Activated CD4-positive, alpha-beta T cell treated with anti-CD3 and anti-CD28 coated beads for 24 hours (primary cell): Measurements from ENCODE around the gene MROH7.

Experiments used
- DNase-seq, 2 donors: peaks; one replicate each; pipeline ENCODE4 v3.0.0-alpha.2; 2020; ENCODE audit warnings: low read depth in 2 of 2

Gene MROH7

DNA sequence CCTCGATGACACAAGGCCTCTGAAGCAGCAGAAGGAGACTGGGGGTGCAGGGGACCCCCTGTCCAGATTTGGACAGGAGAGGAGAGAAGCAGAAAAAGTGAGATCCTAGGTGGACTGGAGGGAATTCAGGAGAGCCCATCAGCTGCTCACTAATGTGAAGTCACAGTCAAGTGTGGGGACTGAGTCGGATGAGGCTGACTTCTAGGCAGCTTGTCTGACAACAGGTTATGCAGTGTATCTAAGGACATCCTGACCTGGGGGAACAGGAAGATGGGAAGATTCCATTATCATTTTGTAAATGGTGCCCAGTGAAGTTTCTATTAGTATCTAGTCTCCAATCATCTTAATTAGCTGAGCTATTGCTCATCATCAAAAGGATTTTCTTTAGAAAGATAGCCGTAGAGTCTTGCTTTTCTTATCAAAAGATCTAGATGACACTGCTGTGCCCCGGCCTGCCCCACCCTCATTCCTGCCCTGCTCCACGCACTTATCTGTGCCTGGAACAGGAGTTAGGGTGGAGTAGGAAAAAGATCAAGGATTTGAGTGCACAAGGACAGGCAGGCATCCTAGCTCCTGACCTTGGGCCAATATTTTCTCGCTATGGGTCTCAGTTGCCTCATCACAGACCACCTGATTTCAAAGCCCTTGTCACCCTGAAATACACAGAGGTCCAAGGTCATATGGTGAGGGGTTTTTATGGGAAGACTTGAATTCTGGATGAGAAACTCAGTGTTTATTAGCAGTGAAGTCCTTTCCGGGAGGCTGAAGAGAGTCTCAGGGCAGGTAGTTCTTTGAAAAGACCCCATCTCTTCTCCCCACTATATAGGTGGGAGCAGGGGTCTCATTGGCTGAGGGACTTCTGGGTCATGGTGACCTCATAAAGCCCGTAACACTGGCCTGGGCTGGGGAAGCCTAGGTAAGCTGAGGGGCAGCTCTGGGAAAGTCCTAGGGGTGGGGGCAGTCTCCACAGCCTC is at the start of gene MROH7:
Gene MROH7 (plus strand): TSS at position 924 of the 974 bp plus-strand sequence. CDS start 11,141 bp downstream, outside the sequence.
- DNase-seq = no peak

DNA sequence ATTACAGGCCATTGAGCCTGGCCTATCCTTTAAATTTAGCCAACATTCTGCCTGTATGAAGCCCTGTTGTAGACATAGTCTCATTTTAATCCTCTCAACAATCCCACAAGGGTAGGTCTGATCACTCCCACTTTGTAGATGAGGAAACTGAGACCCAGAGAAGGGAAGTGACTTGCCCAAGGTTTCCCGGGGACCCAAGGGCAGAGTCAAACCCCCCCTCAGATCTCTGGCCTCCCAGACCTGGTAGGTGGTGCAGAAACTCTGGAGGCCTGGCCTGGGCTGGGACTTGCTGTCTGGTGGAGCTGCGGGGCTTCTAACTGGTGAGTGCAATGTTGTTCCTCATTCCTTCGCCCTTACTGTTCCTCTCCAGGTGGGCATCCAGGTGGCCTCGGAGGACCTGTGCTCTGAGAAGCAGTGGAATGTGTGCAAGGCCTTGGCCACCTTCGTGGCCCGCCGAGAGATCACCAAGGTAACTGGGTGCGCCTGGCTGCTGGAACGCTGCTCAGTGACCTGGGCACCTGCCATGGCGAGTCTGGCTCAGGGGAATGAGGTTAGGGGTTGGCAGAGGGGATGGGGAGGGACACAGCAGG is 47.9 kb upstream of the MROH7 start:
- no peak for DNase-seq

DNA sequence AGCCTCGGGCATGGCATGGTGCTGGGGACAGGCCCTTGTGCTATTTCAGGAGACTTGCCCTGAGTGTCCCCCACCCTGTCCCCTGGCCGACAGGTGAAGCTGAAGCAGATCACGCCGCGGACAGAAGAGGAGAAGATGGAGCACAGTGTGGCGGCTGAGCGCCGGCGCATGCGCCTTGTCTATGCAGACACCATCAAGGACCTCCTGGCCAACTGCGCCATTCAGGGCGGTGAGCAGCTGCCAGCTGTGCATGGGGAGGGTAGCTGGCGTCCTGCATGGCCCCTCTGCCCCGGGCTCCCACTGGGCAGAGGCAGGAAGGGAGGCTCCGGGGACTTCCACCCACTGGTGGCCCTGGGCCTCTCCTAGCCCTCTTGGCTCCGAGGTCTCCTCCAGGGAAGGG is 47.1 kb upstream of the MROH7 start:
- DNase-seq = no peak

DNA sequence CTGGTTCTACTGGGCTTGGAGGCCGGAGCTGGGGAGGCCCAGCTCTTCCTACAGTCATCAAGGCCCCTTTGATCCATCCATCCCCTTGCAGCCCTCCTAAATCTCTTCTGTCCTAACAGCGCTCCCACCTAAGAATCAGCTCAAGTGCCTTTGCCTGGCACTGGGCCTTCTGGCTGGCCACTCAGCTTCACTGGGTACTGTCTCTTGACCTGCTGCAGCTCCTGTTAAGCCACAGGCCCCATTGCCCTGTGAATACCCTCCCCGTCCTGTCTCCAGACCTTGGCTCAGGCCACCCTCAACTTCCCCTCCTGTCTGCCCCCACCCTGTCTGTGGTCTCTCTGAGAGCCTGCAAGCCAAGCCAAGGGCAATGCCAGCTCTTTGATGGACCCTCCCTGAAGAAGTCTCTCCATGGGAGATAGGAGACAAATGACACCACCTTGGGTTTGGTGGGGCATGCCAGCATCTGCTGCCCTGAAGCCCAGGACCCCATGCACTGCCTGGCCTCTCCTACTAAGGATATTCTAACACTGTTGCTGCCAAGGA is 45.6 kb upstream of the MROH7 start:
- DNase-seq = no peak

DNA sequence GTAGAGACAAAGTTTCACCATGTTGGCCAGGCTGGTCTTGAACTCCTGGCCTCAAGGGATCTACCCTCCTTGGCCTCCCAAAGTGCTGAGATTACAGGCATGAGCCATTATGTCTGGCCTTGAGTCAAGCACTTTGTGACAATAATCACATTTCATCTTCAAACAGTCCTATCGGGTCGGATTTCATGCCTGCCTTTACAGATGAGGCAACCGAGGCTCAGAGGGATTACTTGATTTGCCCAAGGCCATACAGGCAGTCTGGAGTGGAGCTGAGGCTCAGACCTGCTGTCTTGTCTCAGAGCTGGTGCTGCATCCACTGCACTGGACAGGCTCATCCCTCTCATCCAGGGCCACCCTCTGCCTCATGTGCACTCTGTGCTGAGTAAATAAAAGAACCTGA is 44.8 kb upstream of the MROH7 start:
- DNase-seq = no peak

DNA sequence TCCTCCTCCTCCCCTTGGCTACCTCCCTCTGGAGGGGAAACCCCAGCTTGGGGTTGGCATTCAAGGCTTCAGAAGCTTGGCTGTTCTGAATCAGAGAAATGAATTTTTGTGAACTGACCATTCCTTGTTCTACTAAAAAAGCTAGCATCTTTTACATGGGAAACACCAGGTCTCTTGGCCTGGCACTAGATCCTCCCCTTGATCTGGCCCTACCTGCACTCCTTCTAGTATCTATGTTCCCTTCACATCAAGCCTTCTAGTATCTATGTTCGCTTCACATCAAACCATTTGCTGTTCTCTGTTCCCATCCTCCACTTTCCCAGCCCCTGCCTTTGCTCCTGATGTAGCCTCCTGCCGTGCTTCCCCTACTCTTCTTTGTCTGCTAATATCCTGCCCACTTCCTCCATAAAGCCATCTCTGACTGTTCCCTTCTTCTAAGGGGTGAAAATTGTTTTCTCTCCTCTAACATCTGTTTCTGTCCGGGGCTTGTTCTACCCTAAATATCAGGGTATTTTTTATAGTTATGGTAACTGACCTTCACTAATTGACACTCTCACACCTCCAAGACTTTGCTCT is 44.0 kb upstream of the MROH7 start:
- no peak for DNase-seq

DNA sequence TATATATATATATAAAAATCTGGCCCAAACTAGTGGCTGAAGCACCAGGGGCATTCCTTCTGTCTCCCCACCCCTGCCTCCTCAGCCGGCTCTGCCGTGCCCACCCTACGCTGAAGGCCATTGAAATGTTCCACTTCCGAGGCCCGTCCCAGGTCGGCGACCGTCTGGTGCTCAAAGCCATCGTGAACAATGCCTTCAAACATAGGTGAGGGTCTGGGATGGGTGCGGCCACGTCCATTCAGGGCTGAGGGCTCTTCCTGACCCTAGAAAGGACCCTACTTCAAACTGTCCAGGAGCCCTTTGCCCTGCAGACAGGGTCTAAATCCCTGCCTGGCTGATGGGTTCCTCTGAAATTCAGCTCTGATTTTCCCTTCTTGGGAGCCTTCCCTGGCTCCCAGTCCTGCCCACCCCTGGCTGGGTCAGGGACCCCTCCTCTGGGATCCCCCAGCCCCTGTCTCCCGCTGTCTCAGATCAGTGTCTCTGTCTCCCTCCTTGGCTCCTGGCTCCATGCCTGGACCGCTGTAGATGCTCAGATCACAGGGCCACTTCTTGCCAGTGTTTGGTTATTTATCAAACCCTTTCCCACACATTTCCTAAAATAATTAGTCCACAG is 42.3 kb upstream of the MROH7 start:
- DNase-seq = no peak

DNA sequence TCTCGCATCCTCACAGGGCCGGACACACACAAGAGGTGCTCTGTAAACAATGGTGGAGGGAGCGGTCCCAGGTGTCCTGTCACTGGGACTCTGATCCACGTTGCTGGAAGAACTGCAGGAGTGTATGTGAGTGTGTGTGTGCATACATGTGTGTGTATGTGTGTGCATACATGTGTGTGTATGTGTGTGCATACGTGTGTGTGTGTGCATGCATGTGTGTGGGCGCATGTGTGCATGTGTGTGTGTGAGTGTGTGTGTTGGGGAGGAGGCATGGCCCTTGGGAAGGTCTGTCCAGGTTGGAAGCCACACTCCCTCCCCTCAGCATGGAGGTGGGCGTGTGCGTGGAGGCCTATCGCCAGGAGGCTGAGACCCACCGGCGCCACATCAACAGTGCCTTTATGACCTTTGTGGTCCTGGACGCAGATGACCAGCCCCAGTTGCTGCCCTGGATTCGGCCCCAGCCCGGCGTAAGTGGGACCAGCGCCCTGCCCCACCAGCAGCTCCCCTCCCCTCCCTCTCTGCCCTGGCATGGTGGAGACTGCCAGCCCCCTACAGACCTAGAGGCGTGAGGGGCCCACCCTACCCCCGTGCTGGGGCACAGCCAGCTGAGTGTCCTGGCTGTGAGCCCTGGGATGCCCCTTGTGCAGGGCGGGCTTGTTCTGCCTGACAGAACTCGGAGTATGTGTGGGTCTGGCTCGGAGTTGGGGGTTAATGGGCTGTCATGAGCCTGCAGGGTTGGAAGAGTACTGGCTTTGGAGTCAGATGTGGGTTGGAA is 40.5 kb upstream of the MROH7 start:
- no peak for DNase-seq

DNA sequence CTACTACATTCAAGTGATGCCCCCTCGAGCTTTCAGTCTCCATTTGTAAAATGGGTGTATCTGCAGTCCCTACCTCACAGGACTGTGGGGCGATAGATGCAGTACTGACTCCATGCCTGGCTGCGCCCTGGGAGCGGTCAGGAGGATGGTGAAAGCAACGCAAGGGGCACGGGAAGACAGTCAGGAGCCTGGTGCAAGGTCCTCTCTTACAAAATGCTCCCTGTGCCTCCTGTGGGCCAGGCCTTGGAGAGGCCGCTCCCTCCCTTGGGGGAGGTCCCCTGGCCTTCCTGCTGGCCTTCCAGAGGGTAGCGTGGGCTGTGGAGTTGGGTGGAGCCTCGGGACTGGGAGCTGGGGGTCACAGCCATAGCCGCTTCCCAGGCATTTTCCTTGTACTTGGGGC is 39.9 kb upstream of the MROH7 start:
- DNase-seq = no peak

DNA sequence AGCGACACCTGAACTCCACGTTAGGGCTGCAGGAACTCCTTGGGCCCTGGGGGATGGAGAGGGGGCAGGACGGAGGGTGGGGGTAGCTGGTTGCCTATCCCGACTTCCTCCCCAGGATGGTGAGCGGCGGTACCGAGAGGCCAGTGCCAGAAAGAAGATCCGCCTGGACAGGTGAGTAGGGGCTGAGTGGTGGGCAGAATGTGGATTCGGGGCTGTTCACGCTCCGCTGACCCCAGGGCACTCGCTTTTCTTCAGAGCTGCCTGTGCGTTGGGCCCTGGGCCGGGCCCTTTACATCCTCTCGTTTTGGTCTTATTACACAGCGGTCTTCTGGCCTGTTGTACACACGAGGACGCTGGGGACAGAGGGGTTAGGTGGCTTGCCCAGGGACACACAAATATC is 39.0 kb upstream of the MROH7 start:
- DNase-seq = no peak

DNA sequence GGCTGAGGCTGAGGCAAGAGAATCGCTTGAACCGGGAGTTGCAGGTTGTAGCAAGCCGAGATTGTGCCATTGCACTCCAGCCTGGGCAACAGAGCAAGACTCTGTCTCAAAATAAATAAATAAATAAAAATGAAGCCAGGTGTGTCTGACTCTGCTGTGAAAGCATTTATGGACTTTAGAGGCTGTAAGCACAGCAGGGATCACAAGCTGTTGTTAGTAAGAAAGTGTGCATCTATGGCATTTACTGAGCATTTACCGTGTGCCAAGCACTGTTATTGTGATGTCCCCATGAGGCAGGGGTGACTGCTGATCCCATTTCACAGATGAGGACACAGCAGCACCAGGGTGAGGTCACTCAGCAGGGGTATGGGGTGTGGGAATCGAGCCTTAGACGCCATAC is 38.3 kb upstream of the MROH7 start:
- no peak for DNase-seq

DNA sequence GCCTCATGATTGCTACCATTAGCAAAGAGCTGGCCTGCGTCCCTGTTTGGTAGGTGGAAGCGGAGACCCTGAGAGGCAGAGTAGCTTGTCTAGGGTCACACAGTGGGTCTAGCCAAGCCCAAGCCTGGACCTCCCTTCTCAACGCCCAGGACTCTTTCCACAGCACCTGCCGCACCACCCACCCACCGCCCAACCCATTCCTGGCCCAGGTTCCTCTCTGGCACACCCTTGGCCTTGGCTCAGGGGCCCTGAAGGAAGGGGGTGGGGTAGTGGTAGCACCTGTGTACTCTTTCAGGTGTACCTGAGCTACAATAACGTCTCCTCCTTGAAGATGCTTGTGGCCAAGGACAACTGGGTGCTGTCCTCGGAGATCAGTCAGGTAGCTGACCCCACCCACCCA is 37.5 kb upstream of the MROH7 start:
- DNase-seq = no peak

DNA sequence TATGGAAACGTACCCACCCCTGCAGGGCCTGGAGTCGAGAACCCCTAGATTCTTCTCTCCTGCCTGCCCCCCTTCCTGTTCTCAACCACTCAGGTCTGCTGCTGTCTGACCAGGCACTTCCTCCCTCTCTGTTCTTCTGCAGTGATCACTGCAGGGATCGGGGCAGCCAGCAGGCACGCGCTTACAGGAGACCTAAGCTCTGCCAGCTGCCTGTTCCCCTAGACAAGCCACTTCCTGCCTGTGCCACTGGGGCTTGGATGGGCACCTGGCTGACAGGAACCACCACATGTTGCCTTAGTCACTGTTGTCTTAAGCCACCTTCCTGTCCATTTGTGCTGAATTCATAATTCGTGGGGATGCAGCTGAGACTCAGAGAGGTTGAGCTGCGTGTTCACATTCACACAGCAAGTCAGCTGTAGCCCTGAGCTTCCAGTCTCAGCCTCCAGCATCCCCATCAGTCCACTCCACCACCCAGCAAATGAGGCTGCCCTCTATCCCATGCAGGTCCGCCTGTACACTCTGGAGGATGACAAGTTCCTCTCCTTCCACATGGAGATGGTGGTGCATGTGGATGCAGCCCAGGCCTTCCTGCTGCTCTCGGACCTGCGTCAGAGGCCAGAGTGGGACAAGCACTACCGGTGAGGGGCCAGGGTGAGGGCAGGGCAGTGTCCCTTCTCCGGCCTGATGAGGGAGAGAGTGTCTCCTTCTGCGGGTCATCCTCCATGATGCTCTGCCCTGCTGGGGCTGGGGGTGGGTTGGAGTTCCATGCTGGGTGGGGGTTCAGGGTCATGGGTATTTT is 36.8 kb upstream of the MROH7 start:
- peak in 1 of 2 donors; percentile 3 for DNase-seq

DNA sequence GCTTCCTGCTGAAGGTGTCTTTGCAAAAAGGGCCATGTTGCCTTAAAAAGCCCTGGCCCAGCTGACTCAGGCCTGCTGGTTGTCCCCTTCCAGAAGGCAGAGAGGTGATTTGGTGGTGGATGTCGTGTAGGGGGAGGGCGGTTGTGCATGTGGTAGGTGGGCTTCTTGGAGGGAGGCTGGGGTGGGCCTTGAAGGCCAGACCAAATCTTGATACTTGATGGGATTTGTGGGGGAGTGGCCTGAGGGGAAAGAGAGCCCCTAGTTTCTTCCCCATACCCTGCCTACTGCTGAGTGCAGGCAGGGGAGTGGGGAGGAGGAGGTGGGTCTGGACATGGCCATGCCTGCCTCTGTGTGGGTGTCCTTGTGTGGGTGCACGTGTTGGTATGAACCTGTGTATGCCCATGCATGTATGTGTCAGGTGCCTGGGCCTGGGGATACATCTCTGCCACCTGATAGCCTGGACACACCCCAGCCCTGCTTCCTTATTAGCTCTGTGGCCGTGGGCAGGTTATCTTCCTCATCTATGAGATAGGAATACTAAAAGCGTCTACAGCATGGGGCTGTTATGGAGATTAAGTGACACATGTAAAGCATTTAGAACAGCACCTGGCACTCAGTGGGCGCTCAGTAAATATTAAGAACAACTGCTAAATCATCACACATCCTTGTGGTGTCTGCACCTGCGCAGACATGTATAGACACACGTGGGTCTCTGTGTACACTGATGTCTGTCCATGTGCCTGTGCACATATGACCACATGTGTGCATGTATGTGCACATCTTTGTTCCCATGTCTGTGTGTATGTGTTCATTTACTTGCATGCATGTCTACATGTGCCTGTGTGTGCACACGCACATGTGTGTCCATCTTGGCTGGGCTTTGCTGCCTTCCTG is 35.2 kb upstream of the MROH7 start:
- no peak for DNase-seq

DNA sequence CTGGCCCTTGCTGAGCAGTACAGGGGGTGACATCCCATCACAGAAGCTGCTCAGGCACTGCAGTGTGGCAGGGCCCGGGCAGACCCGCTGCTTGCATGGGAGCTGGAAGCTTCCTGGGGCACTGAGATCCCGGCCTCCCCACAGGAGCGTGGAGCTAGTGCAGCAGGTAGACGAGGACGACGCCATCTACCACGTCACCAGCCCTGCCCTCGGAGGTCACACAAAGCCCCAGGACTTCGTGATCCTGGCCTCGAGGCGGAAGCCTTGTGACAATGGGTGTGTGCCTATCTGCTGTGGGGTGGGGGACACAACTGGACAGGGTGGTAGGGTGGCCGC is 34.6 kb upstream of the MROH7 start:
- DNase-seq = no peak

DNA sequence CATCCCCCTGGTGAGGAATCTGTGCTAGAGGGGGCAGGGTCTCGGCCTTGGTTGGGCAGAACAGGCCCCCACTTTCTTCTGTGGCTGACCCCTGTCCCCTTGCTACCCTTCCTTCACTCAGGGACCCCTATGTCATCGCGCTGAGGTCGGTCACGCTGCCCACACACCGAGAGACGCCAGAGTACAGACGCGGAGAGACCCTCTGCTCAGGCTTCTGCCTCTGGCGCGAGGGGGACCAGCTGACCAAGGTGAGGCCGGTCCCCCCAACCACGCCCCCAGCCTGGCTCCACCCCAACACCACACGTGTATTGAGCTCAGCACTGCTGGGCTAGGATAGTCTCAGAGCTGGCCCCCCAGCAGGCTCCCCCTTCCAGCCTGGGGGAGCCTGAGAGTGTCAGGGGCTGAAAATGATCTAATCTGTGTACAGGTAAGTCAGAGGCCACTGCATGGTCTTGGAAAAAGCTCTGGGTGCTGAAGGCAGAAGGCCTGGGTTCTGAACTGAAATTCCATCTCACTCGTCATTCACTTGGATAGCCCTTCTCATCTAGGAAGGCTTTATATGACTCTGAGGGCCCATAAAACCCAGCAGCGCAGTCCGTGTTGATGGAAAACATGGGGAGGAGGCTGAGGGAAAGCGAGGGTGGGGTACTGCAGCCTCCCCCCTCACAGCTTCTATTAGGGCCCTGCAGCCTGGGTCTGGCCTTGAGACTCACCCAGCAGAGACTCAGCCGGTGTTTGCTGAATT is 33.6 kb upstream of the MROH7 start:
- no peak for DNase-seq

DNA sequence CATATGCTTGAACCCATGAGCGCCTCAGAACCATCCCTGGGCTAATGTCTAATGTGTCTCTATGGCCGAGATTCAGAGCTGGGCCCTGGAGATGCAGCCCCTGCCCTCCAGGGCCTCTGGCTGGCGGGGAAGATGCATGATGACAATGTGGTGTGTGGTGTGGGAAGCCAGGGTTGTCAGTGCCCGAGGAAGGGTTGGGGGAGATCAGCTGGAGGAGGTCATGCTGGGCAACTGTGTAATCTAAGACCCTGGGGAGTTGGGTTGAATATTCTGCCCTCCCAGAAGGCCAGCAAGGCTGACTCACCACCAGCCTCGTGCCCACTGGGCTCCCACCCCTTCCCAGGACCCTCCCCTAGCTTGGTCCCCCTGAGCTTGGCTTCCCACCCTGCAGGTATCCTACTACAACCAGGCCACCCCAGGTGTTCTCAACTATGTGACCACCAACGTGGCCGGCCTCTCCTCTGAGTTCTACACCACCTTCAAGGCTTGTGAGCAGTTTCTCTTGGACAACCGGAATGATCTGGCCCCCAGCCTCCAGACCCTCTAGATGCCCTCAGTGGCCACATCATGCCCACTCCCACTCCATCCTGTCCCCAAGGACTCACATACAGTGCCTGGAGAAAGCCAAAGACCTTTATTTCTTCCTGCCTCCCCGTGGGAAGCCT is 32.9 kb upstream of the MROH7 start:
- DNase-seq = no peak

DNA sequence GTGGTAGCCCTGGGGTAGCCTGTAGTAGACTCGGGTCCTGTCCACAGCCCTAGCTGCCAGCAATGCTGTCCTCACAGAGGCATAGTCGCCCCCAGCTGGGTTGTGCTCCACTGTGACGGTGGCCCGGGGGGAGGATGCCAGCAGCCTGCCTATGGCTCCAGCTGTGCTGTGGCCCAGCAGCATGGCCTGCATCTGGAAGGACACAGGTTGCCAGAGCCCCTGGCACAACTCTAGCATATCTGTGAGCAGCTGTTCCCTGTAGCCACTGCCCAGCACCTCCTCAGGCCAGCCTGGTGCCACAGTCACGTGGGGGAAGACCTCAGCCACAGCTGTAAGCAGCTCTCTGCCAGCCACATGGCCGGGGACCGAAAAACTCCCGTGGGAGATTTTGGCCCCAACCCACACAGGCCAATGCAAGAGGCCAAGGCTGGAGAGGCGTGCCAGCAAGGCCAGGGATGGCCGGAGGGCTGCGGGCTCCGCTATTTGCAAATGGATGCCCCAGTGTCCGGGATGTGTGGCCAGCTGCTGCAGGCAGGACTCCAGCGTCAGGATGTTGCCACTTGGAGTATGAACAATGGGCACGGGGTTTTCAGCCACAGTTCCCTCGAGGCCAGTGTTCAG is 32.2 kb upstream of the MROH7 start:
- DNase-seq = no peak
